Body of pancreas (tissue), 4 donors: Measurements from ENCODE around the gene MTFR2.

Experiments used
- POLR2A ChIP-seq, 3 donors: fragments of 450-650 bp; IDR thresholded peaks; one replicate each; pipeline ENCODE4 v1.6.1; 2016; ENCODE audit warnings: antibody characterized with exemption in 3 of 3, mild to moderate bottlenecking in 2 of 3
- TF ChIP-seq, protein P1 (sequence below), 7 experiments: fragments of 450-650 bp in 4 of 7; fragments of 200-600 bp in 3 of 7; sonication (generic) in 3 of 7; IDR thresholded peaks; one replicate each; pipeline ENCODE4 v1.5.1; 2016 to 2019; ENCODE audit warnings: antibody characterized with exemption in 7 of 7

DNA sequence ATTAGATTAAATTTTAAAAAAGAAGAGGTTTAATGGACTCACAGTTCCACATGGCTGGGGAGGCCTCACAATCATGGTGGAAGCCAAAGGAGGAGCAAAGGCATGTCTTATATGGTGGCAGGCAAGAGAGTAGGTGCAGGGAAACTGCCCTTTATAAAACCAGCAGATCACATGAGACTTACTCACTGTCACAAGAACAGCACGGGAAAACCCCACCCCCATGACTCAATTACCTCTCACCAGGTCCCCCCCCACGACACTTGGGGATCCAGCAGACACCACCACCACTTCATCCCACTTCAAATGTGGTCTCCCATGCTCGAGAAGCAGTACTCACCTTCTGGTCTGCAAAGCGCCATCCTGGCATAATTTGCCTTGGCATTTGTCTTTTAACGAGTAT is 24.6 kb downstream of the MTFR2 start:
- TF ChIP-seq, protein P1, sequence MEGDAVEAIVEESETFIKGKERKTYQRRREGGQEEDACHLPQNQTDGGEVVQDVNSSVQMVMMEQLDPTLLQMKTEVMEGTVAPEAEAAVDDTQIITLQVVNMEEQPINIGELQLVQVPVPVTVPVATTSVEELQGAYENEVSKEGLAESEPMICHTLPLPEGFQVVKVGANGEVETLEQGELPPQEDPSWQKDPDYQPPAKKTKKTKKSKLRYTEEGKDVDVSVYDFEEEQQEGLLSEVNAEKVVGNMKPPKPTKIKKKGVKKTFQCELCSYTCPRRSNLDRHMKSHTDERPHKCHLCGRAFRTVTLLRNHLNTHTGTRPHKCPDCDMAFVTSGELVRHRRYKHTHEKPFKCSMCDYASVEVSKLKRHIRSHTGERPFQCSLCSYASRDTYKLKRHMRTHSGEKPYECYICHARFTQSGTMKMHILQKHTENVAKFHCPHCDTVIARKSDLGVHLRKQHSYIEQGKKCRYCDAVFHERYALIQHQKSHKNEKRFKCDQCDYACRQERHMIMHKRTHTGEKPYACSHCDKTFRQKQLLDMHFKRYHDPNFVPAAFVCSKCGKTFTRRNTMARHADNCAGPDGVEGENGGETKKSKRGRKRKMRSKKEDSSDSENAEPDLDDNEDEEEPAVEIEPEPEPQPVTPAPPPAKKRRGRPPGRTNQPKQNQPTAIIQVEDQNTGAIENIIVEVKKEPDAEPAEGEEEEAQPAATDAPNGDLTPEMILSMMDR (IDR thresholded peaks at IDR 0.05) = no peak
- TF ChIP-seq POLR2A (IDR thresholded peaks at IDR 0.05) = no peak
